ENCODE data around the gene TMEM179. TPM values are rescaled to one million over a fixed set of nuclear protein-coding genes. Genes with fewer than 3 reads are reported as not detected.

The TMEM179 gene
- total RNA-seq, 1 experiment from 2014 or later: 11.4 TPM

DNA sequence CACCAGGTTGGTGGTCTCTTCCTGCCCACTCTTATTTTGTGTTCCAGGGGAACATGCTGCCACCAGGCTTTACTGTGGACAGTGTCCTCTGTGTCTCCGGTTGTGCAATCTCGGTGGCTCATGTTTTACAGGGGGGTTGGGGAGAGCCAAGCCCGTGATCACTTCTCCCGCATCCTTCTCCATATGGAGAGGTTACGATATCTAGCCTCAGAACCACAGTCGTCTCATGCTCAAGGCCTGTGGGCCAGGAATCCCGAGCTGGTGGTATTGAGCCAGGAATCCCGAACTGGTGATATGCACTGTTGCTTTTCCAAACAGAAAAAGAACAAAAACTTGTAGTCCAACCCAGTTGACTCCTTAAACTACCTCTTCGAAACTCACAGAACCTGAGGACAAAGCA lies 47.8 kb upstream of the TMEM179 start:
- H2AFZ ChIP-seq (ENCODE audit: low read length): no peak overlapping the region
- H3K4me1 Mint-ChIP-seq: no peaks in the 10 kb centered on the region
- peaks cover 10% of the 10 kb centered on the region for H3K9me3 ChIP-seq (ENCODE audit: control insufficient read depth, low read depth, low read length)
- H3K4me2 ChIP-seq (ENCODE audit: insufficient read depth, insufficient read length, low read length): no peak overlapping the region
- peaks cover 6% of the 10 kb centered on the region for H3K23me2 ChIP-seq (ENCODE audit: insufficient read length, low read depth, low read length, poor library complexity, severe bottlenecking)
- H2BK5ac ChIP-seq (ENCODE audit: insufficient read length, low read length): no peak overlapping the region
- H3K27me3 Mint-ChIP-seq (ENCODE audit: low read depth): peaks cover 63% of the 10 kb centered on the region
- H2BK20ac ChIP-seq (ENCODE audit: low read depth, low read length, poor library complexity, severe bottlenecking): no peak overlapping the region
- no peaks in the 10 kb centered on the region for H3K79me2 ChIP-seq (ENCODE audit: insufficient read depth, low read length)
- peaks cover 2% of the 10 kb centered on the region; the same call in 1 of the 2 replicates for H3K27me3 ChIP-seq (ENCODE audit: insufficient read depth, low read length)
- WGBS (ENCODE audit: extremely low coverage, insufficient read length, low lambda C conversion rate): no CpG with 5 or more reads among the region's 9 CpGs
- H2BK120ac ChIP-seq (ENCODE audit: low read depth, low read length, poor library complexity, severe bottlenecking): no peak overlapping the region
- TF ChIP-seq, protein P1, sequence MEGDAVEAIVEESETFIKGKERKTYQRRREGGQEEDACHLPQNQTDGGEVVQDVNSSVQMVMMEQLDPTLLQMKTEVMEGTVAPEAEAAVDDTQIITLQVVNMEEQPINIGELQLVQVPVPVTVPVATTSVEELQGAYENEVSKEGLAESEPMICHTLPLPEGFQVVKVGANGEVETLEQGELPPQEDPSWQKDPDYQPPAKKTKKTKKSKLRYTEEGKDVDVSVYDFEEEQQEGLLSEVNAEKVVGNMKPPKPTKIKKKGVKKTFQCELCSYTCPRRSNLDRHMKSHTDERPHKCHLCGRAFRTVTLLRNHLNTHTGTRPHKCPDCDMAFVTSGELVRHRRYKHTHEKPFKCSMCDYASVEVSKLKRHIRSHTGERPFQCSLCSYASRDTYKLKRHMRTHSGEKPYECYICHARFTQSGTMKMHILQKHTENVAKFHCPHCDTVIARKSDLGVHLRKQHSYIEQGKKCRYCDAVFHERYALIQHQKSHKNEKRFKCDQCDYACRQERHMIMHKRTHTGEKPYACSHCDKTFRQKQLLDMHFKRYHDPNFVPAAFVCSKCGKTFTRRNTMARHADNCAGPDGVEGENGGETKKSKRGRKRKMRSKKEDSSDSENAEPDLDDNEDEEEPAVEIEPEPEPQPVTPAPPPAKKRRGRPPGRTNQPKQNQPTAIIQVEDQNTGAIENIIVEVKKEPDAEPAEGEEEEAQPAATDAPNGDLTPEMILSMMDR (conservative IDR thresholded peaks at IDR 0.05): no peak
- H3K9ac ChIP-seq (ENCODE audit: extremely low read depth, insufficient read length, low read length): no peak overlapping the region
- H3K79me1 ChIP-seq (ENCODE audit: insufficient read depth, low read depth, low read length, poor library complexity, severe bottlenecking): no peaks in the 10 kb centered on the region
- H3K27ac ChIP-seq (ENCODE audit: insufficient read length, low read depth, low read length): no peak overlapping the region
- H3K18ac ChIP-seq (ENCODE audit: insufficient read length, low read depth, low read length): no peak overlapping the region
- no peak overlapping the region for H4K8ac ChIP-seq (replicated peaks; ENCODE audit: insufficient read length, low read depth, low read length)
- no peak overlapping the region for H3K27ac Mint-ChIP-seq
- no peak overlapping the region for H2BK15ac ChIP-seq (ENCODE audit: low read depth, low read length)
- H3T11ph ChIP-seq (ENCODE audit: low read length): no peak overlapping the region
- H3K4me1 ChIP-seq (ENCODE audit: insufficient read depth, low read length): no peaks in the 10 kb centered on the region
- H4K91ac ChIP-seq (ENCODE audit: insufficient read length, low read depth, low read length): no peak overlapping the region
- H3K23ac ChIP-seq (ENCODE audit: insufficient read length, low read depth, low read length): no peak overlapping the region
- H3K4ac ChIP-seq (ENCODE audit: low read depth, low read length): no peak overlapping the region
- H3K9me3 Mint-ChIP-seq: peaks cover 24 to 31% of the 10 kb centered on the region in 2 experiments
- no peak overlapping the region for H4K5ac ChIP-seq (ENCODE audit: insufficient read length, low read depth, low read length)
- H3K14ac ChIP-seq (ENCODE audit: insufficient read depth, low read length): no peak overlapping the region
- no peak overlapping the region for H2AK5ac ChIP-seq (ENCODE audit: insufficient read length, low read length)
- H3K56ac ChIP-seq (ENCODE audit: insufficient read length, low read depth, low read length): no peak overlapping the region
- H3K36me3 Mint-ChIP-seq (ENCODE audit: insufficient read depth in 1 of 3, low read depth in 3 of 3): peaks cover 16 to 21% (median 17%) of the 10 kb centered on the region in 3 experiments
- no peak overlapping the region for H2BK12ac ChIP-seq (ENCODE audit: insufficient read length, low read depth, low read length)
- DNase-seq: no peak
- H4K20me1 ChIP-seq (ENCODE audit: control insufficient read depth, insufficient read depth, insufficient read length): no peaks in the 10 kb centered on the region
- no peak overlapping the region for H3K4me3 Mint-ChIP-seq

Measured in H9 (cell line).